ENCODE data around the gene TNFAIP2. TPM values are rescaled to one million over a fixed set of nuclear protein-coding genes. Genes with fewer than 3 reads are reported as not detected.

Gene TNFAIP2
- polyA plus RNA-seq, 2 donors, result 93.7 to 219 TPM

DNA sequence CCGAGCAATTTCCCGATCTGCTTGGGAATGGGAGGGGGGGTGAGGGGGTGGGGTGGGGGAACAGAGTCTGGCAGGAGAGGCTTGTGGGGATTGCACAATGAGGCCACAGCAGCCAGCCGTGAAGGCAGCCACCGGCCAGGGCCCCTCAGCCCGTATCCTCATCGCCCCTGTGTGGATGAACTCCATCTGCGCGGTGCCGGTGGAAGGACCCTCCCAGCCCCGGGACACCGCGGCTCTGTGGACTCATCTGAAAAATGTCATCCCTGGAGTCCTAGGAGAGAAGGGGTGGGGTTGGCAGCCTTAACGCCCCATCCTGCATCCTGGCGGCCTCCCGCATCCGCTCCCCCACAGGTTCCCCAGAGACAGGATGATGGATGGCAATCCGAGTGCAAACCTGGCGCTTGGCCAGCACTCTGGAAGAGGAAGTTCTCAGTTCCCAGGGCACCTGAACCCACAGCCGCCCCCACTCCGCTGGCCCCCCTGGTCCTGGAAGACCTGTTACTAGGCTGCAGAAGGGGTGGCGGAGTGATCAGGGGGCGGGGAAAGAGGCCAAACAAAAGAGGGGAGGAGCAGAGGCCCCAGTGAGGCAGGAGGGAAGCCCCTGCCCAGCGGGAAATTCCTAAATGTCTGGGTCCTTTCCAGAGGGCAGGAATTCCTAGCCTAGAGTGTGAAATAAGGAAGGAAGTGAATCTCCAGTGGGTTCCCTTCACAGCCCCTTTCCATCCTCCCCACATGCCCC is 1.2 kb upstream of the TNFAIP2 start:
- no peak overlapping the region for H3K4me3 ChIP-seq (ENCODE audit: low read depth in 1 of 2, low read length in 2 of 2)
- peak overlapping the region; percentile 85 to 92 for H3K27ac ChIP-seq (ENCODE audit: low read depth in 2 of 2, low read length in 1 of 2)
- peaks cover 0 to 3% of the 10 kb centered on the region in 2 donors for H3K36me3 ChIP-seq (ENCODE audit: control insufficient read depth in 2 of 2, insufficient read depth in 2 of 2, low read length in 1 of 2)
- 7 to 11% methylated on average over 23 of the region's 23 CpGs for WGBS, 2 donors
- H3K27me3 ChIP-seq (ENCODE audit: control insufficient read depth in 1 of 2, insufficient read depth in 2 of 2, low read length in 2 of 2), result no peaks in the 10 kb centered on the region
- H3K9me3 ChIP-seq (ENCODE audit: control insufficient read depth in 2 of 2, insufficient read depth in 1 of 2, low read depth in 1 of 2, low read length in 1 of 2), result peaks cover 0 to 2% of the 10 kb centered on the region in 2 donors
- peaks cover 26 to 42% of the 10 kb centered on the region in 2 donors for H3K4me1 ChIP-seq (ENCODE audit: control insufficient read depth in 2 of 2, insufficient read depth in 2 of 2, low read length in 1 of 2)

DNA sequence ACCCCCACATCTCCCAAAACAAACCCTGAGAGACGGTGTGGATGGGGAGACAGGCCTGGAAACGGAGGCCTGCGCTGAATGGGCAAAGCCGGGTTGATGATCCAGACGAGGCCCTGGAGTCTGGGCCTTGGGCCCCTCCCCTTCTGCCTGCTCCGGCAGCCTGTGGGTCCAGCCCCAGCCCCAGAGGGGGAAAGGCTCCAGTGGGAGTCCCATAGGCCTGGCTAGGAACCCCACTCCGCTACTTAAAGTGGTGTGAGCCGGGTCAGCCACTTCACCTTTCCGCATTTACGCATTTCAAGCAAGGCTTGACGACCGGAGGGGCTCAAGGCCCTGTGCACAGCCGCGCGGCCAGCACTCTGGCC is 695 bp upstream of the TNFAIP2 start:
- Histone ChIP-seq H3K27me3 (ENCODE audit: control insufficient read depth in 1 of 2, insufficient read depth in 2 of 2, low read length in 2 of 2) (no peaks in the 10 kb centered on the region), H3K4me3 (ENCODE audit: low read depth in 1 of 2, low read length in 2 of 2) (peak overlapping the region in 1 of 2 donors; percentile 33), H3K9me3 (ENCODE audit: control insufficient read depth in 2 of 2, insufficient read depth in 1 of 2, low read depth in 1 of 2, low read length in 1 of 2) (peaks cover 0 to 2% of the 10 kb centered on the region in 2 donors), H3K27ac (ENCODE audit: low read depth in 2 of 2, low read length in 1 of 2) (peak overlapping the region; percentile 85 to 92), H3K4me1 (ENCODE audit: control insufficient read depth in 2 of 2, insufficient read depth in 2 of 2, low read length in 1 of 2) (peaks cover 29 to 45% of the 10 kb centered on the region in 2 donors), H3K36me3 (ENCODE audit: control insufficient read depth in 2 of 2, insufficient read depth in 2 of 2, low read length in 1 of 2) (peaks cover 0 to 3% of the 10 kb centered on the region in 2 donors)
- WGBS, 2 donors, result 34 to 35% methylated on average over 15 of the region's 15 CpGs

GRCh38 chr14:103123634-103124500 is 606 bp downstream of the TNFAIP2 start:
- peak overlapping the region; percentile 58 to 73 for H3K4me3 ChIP-seq (ENCODE audit: low read depth in 1 of 2, low read length in 2 of 2)
- WGBS, 2 donors, result 21 to 22% methylated on average over 39 to 48 of the region's 48 CpGs
- H3K27ac ChIP-seq (ENCODE audit: low read depth in 2 of 2, low read length in 1 of 2), result peak overlapping the region; percentile 78 to 92
- H3K27me3 ChIP-seq (ENCODE audit: control insufficient read depth in 1 of 2, insufficient read depth in 2 of 2, low read length in 2 of 2), result no peaks in the 10 kb centered on the region
- H3K36me3 ChIP-seq (ENCODE audit: control insufficient read depth in 2 of 2, insufficient read depth in 2 of 2, low read length in 1 of 2), result peaks cover 0 to 3% of the 10 kb centered on the region in 2 donors
- peaks cover 30 to 57% of the 10 kb centered on the region in 2 donors for H3K4me1 ChIP-seq (ENCODE audit: control insufficient read depth in 2 of 2, insufficient read depth in 2 of 2, low read length in 1 of 2)
- H3K9me3 ChIP-seq (ENCODE audit: control insufficient read depth in 2 of 2, insufficient read depth in 1 of 2, low read depth in 1 of 2, low read length in 1 of 2), result peaks cover 0 to 2% of the 10 kb centered on the region in 2 donors

DNA sequence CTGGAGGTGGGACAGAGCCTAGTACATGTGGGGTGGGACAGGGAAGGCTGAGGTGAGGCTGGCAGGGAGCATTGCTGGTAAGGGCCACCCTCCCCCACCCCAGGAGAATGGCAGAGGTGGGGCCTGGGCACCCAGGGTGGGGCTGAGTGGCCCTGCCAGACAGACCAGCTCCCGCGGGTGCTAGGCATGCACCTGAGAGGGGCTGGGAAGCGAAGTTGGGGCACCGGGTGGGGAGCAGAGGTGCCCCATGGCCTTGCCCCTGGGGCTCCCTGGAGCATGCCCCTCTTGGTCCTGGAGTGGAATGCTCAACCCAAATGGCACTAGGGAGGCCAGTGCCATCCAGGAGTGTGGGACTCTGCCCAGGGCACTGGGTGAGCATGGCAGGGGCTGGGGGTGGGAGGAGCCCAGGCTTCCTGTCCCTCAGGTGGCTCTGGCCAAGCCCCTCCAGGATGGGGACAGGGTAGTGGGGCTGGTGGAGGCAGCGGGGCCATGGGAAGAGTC is 1.3 kb downstream of the TNFAIP2 start:
- no peaks in the 10 kb centered on the region for H3K27me3 ChIP-seq (ENCODE audit: control insufficient read depth in 1 of 2, insufficient read depth in 2 of 2, low read length in 2 of 2)
- 66 to 67% methylated on average over 5 of the region's 5 CpGs for WGBS, 2 donors
- peaks cover 30 to 64% of the 10 kb centered on the region in 2 donors for H3K4me1 ChIP-seq (ENCODE audit: control insufficient read depth in 2 of 2, insufficient read depth in 2 of 2, low read length in 1 of 2)
- H3K27ac ChIP-seq (ENCODE audit: low read depth in 2 of 2, low read length in 1 of 2), result peak overlapping the region; percentile 78 to 92
- H3K4me3 ChIP-seq (ENCODE audit: low read depth in 1 of 2, low read length in 2 of 2), result peak overlapping the region; percentile 58 to 73
- no peaks in the 10 kb centered on the region for H3K9me3 ChIP-seq (ENCODE audit: control insufficient read depth in 2 of 2, insufficient read depth in 1 of 2, low read depth in 1 of 2, low read length in 1 of 2)
- H3K36me3 ChIP-seq (ENCODE audit: control insufficient read depth in 2 of 2, insufficient read depth in 2 of 2, low read length in 1 of 2), result peaks cover 0 to 3% of the 10 kb centered on the region in 2 donors

DNA sequence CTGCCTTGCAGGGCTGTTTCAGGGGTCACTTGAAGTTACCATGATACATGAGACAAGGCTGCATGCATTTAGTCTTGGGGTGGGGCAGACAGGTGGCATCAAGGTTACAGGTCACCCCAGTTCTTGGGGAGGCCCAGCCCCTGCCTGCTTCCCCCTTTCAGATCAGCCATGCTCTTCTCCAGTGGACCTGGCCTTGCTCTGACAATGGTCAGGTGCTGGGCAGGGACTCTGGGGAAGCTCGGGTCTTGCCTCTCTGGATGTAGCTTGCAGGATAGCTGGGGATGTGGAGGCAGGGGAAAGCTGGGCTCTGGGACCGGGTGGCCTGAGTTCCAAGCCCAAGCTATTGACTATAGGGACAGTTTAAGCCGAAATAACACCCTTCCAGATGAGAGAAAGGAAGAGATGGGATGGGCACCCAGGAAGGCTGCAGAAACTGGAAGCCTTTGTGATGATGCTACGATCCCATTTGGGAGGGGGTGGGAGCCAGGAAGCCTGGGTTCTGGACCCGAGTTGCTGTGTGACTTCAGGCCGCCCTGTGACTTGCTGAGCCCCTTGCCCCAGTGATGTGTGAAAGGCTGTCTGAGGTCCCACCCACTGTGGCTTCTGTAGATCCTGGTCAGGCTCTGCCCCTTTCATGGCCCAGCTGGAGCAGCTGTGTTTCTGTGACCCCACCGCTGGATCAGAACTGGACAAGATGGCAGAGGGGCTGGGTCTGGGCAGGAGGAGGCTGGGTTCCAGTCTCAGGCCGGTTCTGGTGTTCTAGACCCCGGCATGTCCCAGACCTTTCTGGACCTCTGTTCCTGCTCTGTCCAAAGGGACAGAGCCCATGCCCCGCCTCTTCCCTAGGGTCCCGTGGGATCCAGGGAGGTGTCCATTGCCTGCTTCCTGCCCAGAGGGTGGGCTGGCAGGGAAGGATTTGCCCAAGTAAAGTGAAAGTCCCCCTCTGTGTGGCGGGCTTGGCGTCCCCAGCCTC is 2.1 kb downstream of the TNFAIP2 start:
- Histone ChIP-seq H3K4me3 (ENCODE audit: low read depth in 1 of 2, low read length in 2 of 2) (peak overlapping the region; percentile 58 to 73), H3K27me3 (ENCODE audit: control insufficient read depth in 1 of 2, insufficient read depth in 2 of 2, low read length in 2 of 2) (no peaks in the 10 kb centered on the region), H3K9me3 (ENCODE audit: control insufficient read depth in 2 of 2, insufficient read depth in 1 of 2, low read depth in 1 of 2, low read length in 1 of 2) (no peaks in the 10 kb centered on the region), H3K36me3 (ENCODE audit: control insufficient read depth in 2 of 2, insufficient read depth in 2 of 2, low read length in 1 of 2) (peaks cover 0 to 11% of the 10 kb centered on the region in 2 donors), H3K4me1 (ENCODE audit: control insufficient read depth in 2 of 2, insufficient read depth in 2 of 2, low read length in 1 of 2) (peaks cover 33 to 71% of the 10 kb centered on the region in 2 donors), H3K27ac (ENCODE audit: low read depth in 2 of 2, low read length in 1 of 2) (no peak overlapping the region)
- 86 to 90% methylated on average over 13 of the region's 13 CpGs for WGBS, 2 donors

DNA sequence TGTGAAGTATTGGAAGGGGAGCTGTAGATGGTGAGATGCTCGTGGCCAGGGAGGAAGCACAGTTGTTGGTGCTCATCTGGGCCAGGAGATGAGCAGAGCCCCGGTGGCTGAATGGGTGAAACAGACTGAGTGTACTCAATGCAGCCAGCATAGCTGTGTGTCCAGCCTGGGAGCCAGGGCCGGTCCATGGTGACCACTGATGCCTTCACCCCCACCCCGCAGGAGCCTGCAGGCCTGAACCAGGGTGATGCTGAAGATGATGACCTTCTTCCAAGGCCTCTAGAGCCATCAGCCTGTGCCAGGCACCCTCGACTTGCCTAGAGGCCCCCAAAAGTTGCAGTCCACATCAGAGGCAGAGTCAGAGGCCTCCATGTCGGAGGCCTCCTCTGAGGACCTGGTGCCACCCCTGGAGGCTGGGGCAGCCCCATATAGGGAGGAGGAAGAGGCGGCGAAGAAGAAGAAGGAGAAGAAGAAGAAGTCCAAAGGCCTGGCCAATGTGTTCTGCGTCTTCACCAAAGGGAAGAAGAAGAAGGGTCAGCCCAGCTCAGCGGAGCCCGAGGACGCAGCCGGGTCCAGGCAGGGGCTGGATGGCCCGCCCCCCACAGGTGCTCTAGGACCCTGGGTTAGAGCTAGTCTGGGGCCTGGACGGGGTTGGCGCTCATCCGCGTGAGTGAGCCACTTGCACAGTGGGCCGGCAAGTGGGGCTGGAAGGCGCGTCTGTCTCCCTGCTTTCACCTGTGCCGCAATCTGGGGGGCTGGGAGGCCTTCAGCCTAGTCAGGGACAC is 3.0 kb downstream of the TNFAIP2 start:
- H3K4me1 ChIP-seq (ENCODE audit: control insufficient read depth in 2 of 2, insufficient read depth in 2 of 2, low read length in 1 of 2), result peaks cover 34 to 70% of the 10 kb centered on the region in 2 donors
- 69 to 73% methylated on average over 22 of the region's 22 CpGs for WGBS, 2 donors
- no peaks in the 10 kb centered on the region for H3K27me3 ChIP-seq (ENCODE audit: control insufficient read depth in 1 of 2, insufficient read depth in 2 of 2, low read length in 2 of 2)
- peaks cover 0 to 11% of the 10 kb centered on the region in 2 donors for H3K36me3 ChIP-seq (ENCODE audit: control insufficient read depth in 2 of 2, insufficient read depth in 2 of 2, low read length in 1 of 2)
- H3K27ac ChIP-seq (ENCODE audit: low read depth in 2 of 2, low read length in 1 of 2), result peak overlapping the region; percentile 11 to 47
- H3K4me3 ChIP-seq (ENCODE audit: low read depth in 1 of 2, low read length in 2 of 2), result peak overlapping the region; percentile 15 to 24
- H3K9me3 ChIP-seq (ENCODE audit: control insufficient read depth in 2 of 2, insufficient read depth in 1 of 2, low read depth in 1 of 2, low read length in 1 of 2), result no peaks in the 10 kb centered on the region

- Histone ChIP-seq H3K4me1 (ENCODE audit: control insufficient read depth in 2 of 2, insufficient read depth in 2 of 2, low read length in 1 of 2) (peaks cover 33 to 65% of the 10 kb centered on the region in 2 donors), H3K27me3 (ENCODE audit: control insufficient read depth in 1 of 2, insufficient read depth in 2 of 2, low read length in 2 of 2) (no peaks in the 10 kb centered on the region), H3K36me3 (ENCODE audit: control insufficient read depth in 2 of 2, insufficient read depth in 2 of 2, low read length in 1 of 2) (peaks cover 0 to 11% of the 10 kb centered on the region in 2 donors), H3K9me3 (ENCODE audit: control insufficient read depth in 2 of 2, insufficient read depth in 1 of 2, low read depth in 1 of 2, low read length in 1 of 2) (no peaks in the 10 kb centered on the region), H3K4me3 (ENCODE audit: low read depth in 1 of 2, low read length in 2 of 2) (peak overlapping the region; percentile 15 to 24), H3K27ac (ENCODE audit: low read depth in 2 of 2, low read length in 1 of 2) (peak overlapping the region; percentile 11 to 89)
- 32 to 42% methylated on average over 32 to 62 of the region's 62 CpGs for WGBS, 2 donors
Measured at GRCh38 chr14:103126873-103127304, 3.6 kb downstream of the TNFAIP2 start.

GRCh38 chr14:103127356-103127755 is 4.1 kb downstream of the TNFAIP2 start:
- Histone ChIP-seq H3K4me3 (ENCODE audit: low read depth in 1 of 2, low read length in 2 of 2) (peak overlapping the region; percentile 24 to 28), H3K36me3 (ENCODE audit: control insufficient read depth in 2 of 2, insufficient read depth in 2 of 2, low read length in 1 of 2) (peaks cover 0 to 14% of the 10 kb centered on the region in 2 donors), H3K27ac (ENCODE audit: low read depth in 2 of 2, low read length in 1 of 2) (peak overlapping the region in 1 of 2 donors; percentile 89), H3K4me1 (ENCODE audit: control insufficient read depth in 2 of 2, insufficient read depth in 2 of 2, low read length in 1 of 2) (peaks cover 29 to 61% of the 10 kb centered on the region in 2 donors), H3K27me3 (ENCODE audit: control insufficient read depth in 1 of 2, insufficient read depth in 2 of 2, low read length in 2 of 2) (no peaks in the 10 kb centered on the region), H3K9me3 (ENCODE audit: control insufficient read depth in 2 of 2, insufficient read depth in 1 of 2, low read depth in 1 of 2, low read length in 1 of 2) (no peaks in the 10 kb centered on the region)
- WGBS, 2 donors, result 44 to 45% methylated on average over 38 to 39 of the region's 39 CpGs
